ENCODE measurements around the gene CFTR.
"Not testable (repeated sequence)": the region's sequence is repeated elsewhere in the genome, so short reads cannot be mapped to it uniquely, and the experiment has no call there.

CFTR gene

DNA sequence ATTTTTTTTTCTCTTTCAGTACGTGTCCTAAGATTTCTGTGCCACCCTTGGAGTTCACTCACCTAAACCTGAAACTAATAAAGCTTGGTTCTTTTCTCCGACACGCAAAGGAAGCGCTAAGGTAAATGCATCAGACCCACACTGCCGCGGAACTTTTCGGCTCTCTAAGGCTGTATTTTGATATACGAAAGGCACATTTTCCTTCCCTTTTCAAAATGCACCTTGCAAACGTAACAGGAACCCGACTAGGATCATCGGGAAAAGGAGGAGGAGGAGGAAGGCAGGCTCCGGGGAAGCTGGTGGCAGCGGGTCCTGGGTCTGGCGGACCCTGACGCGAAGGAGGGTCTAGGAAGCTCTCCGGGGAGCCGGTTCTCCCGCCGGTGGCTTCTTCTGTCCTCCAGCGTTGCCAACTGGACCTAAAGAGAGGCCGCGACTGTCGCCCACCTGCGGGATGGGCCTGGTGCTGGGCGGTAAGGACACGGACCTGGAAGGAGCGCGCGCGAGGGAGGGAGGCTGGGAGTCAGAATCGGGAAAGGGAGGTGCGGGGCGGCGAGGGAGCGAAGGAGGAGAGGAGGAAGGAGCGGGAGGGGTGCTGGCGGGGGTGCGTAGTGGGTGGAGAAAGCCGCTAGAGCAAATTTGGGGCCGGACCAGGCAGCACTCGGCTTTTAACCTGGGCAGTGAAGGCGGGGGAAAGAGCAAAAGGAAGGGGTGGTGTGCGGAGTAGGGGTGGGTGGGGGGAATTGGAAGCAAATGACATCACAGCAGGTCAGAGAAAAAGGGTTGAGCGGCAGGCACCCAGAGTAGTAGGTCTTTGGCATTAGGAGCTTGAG is at the start of gene CFTR:
TSS of gene CFTR (plus strand) at position 801 of the 830 bp plus-strand sequence. CDS start 70 bp downstream, outside the sequence.
- no peak for DNase-seq

DNA sequence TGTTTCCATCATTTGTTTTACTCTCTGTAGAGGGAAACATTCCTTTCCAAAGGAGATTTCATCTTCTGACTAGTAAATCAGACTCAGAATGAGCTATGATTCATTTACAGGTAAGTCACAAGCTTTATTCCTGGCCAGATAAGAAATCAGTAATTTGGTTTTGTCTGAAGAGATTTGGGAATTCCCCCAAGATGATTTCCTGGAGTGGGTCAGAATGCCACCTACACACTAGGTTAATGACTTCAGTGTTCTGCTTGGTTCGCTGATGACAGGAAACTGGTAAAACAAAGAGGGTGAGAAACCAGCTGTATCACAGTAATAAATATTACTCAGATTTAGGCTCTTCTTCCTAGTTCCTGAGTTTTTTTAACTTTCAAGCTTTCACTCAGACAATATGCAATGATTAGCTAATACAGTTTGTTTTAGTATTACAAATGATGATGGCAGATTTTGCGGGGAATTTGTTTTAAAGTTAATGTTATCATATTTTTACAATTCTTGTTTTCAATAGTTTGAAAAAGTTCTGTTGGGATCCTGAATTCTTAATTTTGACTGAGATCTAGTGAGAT is 44.3 kb upstream of the CFTR start:
- no peak for DNase-seq

DNA sequence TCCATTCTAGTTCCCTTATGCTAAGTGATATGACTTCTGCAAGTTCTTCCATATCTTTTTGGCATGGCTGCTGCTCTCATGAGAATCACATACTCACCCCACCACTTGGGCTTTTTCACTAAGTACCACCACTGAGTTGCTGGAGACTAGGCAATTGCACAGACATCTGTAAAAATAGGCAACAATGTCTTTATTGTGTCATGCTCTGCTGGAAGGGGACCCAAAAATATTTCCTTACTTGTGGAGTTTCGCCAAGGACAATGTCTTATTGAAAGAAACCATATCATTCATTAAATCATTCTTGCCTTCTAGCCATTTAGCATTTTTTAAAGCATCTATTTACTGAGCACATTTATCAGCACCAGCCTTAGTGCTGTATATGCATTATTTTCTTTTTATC is 35.2 kb upstream of the CFTR start:
- DNase-seq = no peak

DNA sequence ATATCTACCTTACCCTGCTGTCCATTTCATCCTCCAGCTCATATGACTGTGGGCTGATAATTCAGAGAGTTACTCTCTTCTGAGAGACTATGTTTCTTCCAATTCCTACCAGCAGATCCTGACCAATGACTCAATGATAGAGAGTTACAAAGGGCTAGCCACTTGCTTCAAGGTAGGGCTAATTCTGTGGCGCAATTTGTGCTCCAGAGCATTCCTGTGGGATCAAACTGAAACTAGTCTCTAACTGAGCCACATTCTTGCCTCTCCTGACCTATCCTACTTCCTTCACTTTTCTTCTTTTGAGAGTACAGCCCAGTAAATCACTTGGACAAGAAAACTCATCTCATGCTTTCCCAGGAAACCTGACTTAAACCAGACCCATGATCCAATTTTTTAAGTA is 34.6 kb upstream of the CFTR start:
- DNase-seq = no peak

DNA sequence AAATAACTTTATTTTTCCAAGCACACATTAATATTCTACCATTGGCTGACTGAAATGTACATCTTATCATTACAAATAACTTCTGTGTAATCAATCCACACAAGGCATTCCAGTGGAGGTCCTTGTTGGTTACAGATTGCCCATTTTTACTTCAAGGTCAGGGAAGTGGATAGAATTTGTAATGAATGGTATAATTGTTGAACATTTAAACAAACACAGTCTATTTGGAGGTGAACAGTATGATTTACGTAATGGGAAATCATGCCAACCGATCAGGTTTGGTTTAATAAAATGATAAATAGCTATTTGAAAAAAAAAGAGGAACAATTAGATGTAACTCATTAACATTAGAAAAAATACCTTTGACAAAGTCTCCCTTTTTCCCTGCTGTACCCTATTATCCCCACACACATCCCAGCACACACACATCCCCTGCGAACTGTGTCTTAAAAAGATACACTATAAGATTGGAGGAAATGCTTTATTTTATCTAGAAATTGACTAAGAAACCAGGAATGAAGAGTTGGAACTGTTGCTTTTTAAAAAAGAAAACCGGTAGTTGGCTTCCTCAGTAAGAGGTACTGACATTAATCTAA is 33.5 kb upstream of the CFTR start:
- no peak for DNase-seq

DNA sequence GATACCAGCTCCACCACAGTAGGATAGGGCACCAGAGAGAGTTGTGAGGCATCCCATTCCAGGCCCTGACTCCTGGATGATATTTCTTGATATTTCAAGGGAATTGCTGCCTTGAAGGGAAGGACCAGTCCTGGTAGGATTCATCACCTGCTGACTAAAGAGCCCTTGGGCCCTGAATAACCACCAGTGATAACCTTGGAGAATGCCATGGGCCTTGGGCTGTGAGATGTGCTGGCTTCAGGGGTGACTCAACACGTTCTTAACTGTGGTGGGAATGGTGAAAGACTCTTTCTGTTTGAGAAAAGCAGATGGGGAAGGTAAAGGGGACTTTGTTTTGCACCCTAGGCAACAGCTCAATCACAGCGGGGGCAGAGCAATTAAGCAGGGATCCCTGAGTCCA is 31.2 kb upstream of the CFTR start:
- no peak for DNase-seq

DNA sequence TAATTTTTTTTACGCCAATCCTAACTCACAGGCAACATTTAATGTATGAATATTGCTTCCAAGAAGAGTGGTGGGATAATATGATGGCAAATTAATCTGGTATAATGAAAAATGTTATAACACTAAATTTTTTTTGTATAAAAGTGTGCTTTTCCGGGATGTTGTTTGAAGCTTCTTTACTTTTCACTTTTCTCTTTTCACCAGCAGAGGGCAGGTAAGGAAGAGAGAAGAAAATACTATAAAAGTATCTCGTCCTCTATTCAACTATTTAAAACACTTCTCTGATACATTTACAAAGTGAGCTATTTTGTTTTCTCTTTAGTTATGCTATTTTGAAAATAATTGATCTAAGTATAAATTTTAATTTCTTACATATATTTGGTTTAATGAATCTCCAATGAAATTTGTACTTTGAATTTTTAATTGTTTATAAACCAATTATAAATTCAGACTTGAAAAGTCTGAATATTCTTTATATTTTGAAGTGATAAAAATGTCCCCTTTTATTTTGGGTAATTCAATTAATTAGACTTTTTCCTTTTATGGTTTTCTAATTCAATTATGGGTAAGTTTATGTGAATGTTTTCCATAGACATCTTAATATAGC is 20.7 kb upstream of the CFTR start:
- DNase-seq = no peak

DNA sequence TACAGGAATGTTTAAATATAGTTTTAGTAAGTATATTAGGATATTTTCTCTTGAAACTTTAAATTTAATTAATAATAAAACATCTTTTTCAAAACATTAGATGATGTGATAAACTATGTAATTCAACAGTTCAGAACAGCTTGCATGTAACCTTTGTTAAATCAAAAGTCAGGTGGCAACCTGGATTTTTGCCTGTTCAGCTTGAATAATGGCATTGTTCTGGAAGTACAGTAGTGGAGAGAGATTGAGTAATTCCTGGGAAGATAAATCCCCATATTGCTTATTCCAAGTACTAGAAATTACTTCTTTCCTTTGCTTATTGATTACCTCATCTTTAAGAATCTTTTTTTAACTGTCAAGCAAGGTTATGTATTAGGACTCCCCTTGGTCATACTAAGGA is 20.1 kb upstream of the CFTR start:
- DNase-seq = no peak

DNA sequence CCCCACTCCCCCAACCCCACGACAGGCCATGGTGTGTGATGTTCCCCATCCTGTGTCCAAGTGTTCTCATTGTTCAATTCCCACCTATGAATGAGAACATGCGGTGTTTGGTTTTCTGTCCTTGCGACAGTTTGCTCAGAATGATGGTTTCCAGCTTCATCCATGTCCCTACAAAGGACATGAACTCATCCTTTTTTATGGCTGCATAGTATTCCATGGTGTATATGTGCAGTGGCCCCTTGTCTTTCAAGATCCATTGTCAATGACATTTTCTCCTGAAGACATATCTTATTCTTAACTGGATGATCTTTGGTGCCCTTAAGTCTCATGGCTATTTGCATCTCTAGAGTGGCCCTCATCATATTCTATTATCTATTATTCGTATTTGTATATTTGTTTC is 19.0 kb upstream of the CFTR start:
- not testable (repeated sequence) for DNase-seq

DNA sequence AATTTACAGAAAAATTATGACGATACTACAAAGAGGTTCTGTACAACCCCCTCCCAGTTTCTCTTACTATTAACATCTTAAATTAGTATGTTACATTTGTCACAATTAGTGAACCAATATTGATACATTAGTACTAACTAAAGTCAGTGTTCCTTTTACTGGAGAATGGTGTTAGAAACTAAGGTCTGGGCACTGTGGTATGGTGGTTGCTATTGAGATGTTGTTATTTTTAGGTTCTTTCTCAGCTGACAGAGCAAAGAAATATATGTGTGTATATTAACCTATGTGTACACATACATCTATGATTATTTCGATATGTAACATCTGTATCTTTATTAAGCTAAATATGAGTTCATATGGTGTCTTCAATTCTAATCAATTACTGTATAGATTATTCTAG is 11.7 kb upstream of the CFTR start:
- no peak for DNase-seq

DNA sequence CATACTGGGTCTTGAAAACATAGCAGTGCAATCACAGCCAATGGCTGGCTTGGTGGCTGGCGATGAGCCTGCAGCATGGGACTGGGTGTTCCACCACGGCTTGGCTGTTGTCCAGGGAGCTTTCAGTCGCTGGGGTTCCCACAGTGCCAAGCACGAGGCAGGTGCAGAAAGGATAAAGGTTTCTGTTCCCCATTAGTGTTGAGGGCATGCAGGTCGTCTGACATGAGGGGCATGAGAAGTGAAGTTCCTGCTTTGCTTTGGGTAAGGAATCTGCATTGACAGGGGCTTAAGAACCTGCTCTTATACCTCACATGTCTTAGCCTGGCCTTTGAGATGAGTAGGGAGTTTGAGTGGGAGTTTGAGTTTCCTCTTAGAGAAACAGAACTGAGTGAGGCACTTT is 9.0 kb upstream of the CFTR start:
- DNase-seq = no peak

DNA sequence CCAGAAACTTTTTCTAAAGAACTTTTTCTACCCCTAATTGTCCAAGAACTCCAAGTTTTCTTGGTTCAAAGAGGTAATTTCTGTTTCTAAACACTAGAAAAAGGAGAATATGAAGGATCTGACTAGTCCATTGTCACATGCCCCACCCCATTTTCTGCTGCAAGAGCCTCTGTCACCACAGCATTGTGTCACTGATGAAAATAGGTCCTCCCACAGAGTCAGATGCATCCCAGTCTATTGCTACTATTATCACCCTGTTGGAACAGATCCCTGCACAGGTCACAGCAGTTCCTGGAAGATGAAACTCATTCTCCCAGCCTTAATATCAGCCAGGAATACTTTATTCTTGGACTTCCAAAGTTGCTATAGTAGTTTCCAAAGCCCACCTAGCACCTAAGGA is 7.5 kb upstream of the CFTR start:
- DNase-seq = no peak

DNA sequence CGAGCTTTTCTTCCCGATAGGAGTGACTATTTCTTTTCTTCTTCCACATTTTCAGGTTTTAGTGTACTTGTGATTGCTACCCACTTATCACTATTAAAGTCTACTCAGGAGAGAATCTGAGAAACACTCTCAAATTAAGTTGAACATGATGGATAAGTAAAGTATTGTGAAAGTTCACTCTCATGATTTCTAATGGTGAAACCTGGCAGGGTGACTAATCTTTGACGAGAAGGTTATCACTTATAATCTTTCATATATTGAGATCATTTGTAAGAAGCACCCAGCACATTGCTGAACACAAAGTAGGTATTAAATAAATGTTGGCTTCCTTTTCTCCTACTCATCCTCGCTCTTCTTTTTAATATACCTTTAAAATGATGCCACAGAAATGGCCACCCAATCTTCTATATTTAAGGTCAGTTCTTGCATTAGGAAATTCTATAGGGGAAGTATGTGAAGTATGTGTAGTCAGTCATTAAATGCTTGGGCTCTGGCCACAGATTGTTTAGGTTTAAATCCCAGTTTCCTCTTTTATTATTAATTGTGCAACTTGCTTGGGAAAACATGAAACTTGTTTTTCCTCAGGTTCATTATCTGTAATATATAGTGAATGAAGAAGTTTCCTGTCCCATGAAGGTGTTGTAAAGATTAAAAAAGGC is 3.1 kb upstream of the CFTR start:
- no peak for DNase-seq

DNA sequence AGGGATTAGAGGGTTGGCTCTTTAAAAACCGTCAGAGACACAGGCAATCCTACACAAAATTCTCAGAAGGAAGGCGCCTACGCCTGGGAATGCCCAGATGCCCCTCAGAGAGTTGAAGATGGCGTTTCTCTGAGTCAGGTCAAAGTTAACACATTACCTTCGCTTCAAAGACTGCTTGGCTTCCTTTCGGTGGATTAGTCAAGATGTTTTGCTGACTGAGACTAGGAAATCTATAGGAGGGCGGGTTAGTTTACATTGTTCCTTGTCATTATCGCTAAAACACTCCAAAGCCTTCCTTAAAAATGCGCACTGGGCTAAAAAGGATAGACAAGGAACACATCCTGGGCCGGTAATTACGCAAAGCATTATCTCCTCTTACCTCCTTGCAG is 995 bp upstream of the CFTR start:
- DNase-seq = no peak

DNA sequence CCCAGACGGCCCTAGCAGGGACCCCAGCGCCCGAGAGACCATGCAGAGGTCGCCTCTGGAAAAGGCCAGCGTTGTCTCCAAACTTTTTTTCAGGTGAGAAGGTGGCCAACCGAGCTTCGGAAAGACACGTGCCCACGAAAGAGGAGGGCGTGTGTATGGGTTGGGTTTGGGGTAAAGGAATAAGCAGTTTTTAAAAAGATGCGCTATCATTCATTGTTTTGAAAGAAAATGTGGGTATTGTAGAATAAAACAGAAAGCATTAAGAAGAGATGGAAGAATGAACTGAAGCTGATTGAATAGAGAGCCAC is 184 bp downstream of the CFTR start:
- no peak for DNase-seq

DNA sequence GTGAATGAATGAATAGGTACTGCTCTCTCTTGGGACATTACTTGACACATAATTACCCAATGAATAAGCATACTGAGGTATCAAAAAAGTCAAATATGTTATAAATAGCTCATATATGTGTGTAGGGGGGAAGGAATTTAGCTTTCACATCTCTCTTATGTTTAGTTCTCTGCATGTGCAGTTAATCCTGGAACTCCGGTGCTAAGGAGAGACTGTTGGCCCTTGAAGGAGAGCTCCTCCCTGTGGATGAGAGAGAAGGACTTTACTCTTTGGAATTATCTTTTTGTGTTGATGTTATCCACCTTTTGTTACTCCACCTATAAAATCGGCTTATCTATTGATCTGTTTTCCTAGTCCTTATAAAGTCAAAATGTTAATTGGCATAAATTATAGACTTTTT is 1.2 kb downstream of the CFTR start:
- no peak for DNase-seq

DNA sequence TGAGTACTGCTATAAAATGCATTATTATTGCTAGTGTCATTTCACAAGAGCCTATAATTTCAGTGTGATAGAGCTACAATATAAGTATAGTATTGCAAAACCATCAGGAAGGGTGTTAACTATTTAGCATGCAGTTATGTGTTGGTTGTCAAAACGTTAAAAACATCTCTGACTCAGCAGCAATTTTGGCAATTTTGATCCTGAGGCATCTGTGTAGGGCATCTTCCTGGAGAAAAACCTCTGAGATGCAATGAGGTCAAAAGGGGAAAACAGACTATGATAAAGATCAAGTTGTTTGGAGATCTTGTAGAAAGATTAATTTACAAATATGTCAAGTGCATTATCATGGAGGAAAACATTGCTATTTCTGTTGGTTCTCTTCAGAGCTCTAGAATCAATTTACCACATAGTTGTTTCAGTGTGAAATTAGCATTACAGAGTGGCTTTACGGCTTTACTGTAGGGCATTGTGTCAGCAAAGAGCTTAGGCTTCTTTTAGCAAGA is 5.3 kb downstream of the CFTR start:
- DNase-seq = no peak

DNA sequence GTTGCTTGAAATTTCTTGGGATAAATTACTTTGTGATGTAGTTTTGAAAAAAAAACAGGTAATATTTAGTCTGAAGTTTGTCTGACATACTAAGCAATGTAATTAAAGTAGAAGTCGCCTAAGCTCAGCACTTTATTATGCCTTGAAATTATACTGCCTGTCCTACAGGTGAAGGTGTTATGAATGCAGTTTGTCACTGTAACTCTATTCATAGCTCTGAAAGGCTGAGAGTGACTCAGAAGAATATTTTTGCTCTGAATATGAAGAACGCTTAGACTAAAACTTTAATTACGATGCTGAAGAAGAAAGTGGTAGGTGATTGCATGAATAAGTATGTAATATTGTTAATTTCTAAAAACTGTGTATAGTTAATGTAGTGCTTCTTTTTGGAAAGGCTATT is 9.2 kb downstream of the CFTR start:
- no peak for DNase-seq

DNA sequence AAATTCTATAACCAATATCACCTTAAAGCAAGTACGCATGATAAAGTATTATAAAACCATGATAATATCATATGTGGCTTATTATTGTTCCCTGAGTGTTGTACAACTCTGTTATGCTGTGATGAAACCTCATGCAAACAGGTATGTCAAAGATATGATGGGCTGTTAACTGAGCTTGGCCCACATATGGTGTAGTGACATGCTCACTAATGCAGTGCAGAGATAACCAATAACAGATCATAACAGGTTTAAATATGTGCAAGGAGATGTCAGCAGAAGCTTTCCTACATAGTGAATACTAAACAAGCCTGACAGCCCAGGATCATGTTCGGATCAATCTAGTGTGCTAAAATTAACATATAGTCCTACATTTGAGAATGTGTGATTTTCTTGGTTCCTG is 9.6 kb downstream of the CFTR start:
- no peak for DNase-seq

DNA sequence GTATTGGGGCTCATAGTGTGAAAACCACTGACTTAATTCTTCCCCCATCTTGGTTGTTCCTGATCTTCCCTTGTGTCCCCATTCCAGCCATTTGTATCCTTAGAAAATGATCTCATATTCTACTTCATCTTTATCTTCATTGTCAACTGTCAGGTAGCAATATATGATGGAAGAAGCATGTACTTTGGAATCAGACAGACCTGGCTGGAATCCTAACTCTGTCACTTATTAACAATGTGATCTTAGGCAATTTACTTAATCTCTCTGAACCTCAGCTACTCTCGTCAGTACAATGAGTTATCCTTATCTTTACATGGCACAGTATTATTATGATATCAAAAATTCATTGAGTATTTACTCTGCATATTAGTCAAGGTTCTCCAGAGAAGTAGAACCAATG is 10.1 kb downstream of the CFTR start:
- no peak for DNase-seq

DNA sequence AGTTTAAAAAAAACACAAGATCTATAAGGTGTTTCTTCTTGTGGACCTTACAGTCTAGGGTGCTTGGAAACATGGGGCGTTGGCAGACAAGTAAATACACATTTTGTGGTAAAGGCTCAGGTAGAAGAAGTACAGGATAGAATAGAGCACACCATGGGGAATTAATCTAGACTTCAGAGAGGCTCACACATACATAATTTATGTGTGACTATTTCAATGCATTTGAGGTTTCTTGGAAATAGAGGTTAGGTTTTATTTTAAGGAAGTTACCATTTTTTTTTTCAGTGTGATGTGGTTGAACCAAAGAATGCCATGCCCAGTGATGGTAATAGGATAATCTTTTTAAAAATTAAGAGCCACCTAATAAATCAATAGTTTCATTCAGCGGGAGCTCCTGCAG is 12.8 kb downstream of the CFTR start:
- DNase-seq = no peak

DNA sequence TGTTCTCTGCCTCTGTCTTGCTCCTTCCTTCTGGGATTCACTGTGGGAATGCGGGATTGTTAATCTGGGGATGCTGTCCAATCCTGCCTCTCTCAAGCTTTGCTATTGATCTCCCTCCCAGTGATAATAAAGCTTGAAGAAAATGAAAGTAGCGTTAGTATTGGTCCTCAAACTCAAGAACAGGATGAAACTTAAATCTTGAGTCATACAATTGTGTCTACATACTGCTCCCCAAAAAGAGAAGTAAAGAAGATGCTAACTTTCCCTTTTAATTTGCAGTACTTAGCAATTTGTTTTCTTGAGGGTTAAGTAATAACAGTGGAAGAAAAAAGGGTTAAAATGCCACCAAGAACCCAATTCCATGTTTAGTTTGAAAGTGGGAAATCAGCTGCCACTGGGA is 13.6 kb downstream of the CFTR start:
- no peak for DNase-seq

DNA sequence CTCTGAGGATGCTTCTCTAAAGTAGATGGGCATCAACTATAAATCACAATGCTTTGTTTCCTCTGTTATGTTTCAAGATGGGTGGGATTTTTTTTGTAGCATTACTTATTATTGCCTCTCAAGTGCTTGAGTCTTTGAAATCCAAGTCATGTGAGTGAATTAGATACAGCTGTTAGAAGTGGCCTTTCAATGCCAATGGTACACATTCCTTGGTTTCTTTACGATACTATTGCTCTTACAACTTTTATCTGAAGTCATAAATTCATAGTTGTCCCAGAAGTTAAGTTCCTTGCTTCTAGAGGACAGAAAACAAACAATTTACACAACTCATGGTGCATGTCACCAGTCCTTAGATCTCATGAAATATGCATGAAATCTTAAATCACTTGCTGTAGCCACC is 15.5 kb downstream of the CFTR start:
- no peak for DNase-seq

DNA sequence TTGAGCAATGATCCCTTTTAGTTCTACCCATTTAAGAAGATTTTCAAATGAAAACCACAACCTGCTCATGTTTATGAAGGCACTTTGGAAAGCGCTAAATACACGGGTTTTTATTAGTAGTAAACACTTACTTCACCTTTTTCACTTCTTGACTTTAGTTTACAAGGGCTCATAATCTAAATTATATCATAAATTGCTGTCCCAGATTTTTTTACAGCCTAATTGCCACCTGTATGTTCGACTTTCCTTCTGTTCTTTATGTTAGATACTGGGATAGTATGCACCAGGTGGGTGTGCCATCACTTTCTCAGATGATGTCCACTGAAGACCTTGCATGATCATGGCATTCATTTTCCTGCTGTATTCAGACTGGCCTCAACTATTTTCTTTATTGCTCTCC is 22.5 kb downstream of the CFTR start:
- DNase-seq = no peak

Data from stimulated activated CD8-positive, alpha-beta memory T cell treated with anti-CD3 and anti-CD28 coated beads, Interleukin-4, amount 100 ng/mL, for 48 hours (primary cell).